ENCODE measurements around the gene TSNAX.
"Not testable (repeated sequence)": the region's sequence is repeated elsewhere in the genome, so short reads cannot be mapped to it uniquely, and the experiment has no call there.

TSNAX gene

DNA sequence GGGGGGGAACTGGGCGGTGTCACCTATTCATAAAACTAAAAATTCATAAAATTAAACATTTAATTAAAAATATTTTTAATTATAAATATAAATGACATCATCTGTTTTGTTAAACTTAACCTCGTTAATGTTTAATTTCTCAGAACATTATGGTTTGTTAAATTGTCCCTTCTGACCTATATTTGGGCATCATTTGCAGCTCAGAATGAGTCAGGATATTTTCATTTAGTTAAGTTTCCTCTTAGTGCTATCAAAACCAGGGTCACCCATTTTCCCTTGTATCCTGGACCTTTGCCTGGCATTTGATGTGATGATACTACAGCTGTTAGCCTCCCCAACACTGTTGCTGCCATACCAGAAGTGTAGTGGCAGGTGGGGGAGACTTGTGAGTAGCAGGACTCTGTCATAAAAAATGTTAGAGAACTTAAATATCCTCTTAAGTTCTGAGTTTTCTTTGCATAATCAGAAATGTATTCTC, 30.3 kb downstream of the TSNAX start:
- TF ChIP-seq, protein P1, sequence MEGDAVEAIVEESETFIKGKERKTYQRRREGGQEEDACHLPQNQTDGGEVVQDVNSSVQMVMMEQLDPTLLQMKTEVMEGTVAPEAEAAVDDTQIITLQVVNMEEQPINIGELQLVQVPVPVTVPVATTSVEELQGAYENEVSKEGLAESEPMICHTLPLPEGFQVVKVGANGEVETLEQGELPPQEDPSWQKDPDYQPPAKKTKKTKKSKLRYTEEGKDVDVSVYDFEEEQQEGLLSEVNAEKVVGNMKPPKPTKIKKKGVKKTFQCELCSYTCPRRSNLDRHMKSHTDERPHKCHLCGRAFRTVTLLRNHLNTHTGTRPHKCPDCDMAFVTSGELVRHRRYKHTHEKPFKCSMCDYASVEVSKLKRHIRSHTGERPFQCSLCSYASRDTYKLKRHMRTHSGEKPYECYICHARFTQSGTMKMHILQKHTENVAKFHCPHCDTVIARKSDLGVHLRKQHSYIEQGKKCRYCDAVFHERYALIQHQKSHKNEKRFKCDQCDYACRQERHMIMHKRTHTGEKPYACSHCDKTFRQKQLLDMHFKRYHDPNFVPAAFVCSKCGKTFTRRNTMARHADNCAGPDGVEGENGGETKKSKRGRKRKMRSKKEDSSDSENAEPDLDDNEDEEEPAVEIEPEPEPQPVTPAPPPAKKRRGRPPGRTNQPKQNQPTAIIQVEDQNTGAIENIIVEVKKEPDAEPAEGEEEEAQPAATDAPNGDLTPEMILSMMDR (IDR thresholded peaks at IDR 0.05; ENCODE audit: borderline replicate concordance, insufficient read depth, low read depth, low read length), result no peak
- no peak overlapping the region for H3K4me3 ChIP-seq (ENCODE audit: low read depth, low read length)

DNA sequence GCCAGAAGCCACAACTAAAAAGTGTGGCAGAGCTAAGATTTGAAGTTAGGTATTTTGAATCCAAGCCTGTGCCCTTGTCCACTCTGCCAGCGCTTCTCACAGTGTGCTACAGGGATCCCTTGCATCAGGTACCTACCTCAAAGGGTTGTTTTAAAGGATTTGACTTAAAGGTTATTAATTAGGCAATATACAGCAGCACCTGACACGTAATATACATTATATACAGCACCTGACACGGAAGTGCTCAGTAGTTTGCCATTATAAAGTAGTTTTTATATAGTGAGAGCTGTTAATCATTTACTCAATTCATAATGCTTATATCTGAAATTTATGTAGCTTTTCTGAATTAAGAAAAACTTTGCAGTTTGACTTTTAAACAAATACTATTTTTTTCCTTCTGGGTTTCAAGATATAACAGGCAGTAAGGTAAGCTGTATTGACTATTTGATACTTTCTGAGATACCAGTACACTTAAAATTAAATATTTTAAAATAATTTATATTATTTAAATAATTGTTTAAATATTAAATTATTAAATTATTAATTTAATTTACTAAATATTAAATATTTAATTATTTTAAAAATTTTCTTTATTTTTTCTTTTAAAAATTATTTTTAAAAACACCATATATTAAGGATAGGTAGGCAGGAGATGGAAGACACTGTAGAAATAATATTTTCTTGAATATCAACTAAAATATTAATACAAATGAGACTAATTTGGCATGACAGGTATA, 33.3 kb downstream of the TSNAX start:
- H3K4me3 ChIP-seq (ENCODE audit: low read depth, low read length), result no peak overlapping the region
- TF ChIP-seq, protein P1 (IDR thresholded peaks at IDR 0.05; ENCODE audit: borderline replicate concordance, insufficient read depth, low read depth, low read length), result no peak

DNA sequence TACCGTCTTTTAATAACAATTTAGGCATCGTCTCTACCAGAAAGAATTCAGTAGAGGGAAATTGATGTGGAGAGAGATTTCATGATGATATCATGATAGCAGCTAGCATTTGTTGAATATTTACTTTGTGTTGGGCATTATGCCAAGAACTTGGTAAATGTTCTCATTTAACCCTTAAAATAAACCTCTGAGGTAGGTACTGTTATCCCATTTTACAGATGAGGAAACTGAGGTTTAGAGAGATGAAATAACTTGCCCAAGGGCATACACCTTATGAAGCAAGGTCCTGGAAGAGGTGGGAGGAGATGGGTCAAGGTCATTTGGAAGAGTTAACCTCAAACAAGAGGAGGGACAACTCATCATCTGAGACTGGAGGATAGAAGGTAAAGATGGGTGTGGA, 34.8 kb downstream of the TSNAX start:
- no peak overlapping the region for H3K4me3 ChIP-seq (ENCODE audit: low read depth, low read length)
- TF ChIP-seq, protein P1 (IDR thresholded peaks at IDR 0.05; ENCODE audit: borderline replicate concordance, insufficient read depth, low read depth, low read length), result no peak

DNA sequence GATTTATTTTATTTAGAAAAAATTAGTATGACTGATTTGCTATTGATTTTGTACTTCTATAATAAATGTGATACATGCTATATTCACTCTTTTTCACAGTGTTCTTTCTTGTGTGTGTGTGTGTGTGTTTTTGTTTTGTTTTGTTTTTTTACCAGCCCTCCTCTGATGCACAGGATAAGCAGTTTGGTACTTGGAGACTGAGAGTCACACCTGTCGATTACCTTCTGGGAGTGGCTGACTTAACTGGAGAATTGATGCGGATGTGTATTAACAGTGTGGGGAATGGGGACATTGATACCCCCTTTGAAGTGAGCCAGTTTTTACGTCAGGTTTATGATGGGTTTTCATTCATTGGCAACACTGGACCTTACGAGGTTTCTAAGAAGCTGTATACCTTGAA, 35.9 kb downstream of the TSNAX start:
- TF ChIP-seq, protein P1 (IDR thresholded peaks at IDR 0.05; ENCODE audit: borderline replicate concordance, insufficient read depth, low read depth, low read length), result no peak
- no peak overlapping the region for H3K4me3 ChIP-seq (ENCODE audit: low read depth, low read length)

DNA sequence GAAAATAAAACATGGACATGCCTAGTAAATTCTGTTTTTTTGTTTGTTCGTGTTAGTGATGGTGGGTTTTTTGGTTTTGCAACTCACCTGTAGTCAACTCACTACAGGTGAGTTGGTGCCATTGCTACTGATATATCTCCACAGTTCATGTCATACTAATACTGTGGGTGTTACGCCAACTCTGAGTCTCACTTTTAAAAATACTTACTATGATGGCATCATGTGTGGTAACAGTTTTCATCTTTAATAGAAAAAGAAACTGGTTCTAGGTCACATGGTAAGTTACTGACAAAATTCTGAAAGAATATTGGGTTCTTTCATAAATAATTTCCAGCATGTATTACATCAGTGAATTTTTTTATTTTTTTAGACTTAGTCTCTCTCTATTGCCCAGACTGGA, 38.0 kb downstream of the TSNAX start:
- H3K4me3 ChIP-seq (ENCODE audit: low read depth, low read length), result no peak overlapping the region
- TF ChIP-seq, protein P1 (IDR thresholded peaks at IDR 0.05; ENCODE audit: borderline replicate concordance, insufficient read depth, low read depth, low read length), result no peak

DNA sequence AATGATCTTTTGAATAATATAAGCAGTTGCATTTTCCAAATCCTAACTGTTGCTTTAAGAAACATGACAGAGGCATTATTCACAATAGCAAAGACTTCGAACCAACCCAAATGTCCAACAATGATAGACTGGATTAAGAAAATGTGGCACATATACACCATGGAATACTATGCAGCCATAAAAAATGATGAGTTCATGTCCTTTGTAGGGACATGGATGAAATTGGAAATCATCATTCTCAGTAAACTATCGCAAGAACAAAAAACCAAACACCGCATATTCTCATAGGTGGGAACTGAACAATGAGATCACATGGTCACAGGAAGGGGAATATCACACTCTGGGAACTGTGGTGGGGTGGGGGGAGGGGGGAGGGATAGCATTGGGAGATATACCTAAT, 41.8 kb downstream of the TSNAX start:
- H3K4me3 ChIP-seq (ENCODE audit: low read depth, low read length), result not testable (repeated sequence)

DNA sequence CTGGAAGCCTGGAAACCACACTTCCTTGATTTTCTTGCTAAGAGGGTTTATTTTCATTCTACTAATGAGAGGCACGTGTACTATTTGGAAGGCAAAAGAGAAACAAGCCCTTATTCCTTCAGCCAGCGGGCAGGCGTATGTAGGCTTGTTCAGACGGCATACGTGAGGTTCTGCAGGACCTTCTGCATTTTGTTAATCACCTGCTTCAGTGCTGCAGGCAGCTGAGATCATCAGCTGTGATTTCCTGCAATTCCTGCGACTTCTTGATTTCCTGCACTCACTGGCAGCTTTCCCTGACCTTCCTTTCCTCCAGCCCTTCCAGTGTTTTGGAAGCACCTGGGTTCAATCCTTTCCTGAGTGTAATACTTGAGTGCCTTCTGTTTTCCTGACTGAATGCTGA, 43.4 kb downstream of the TSNAX start:
- no peak overlapping the region for H3K4me3 ChIP-seq (ENCODE audit: low read depth, low read length)
- TF ChIP-seq, protein P1 (IDR thresholded peaks at IDR 0.05; ENCODE audit: borderline replicate concordance, insufficient read depth, low read depth, low read length), result no peak
